GM12864 (cell line): ENCODE results near the gene CDKN2A.

Experiments used
- DNase-seq: peaks from one replicate; pipeline ENCODE4 v3.0.0-alpha.2; 2011; ENCODE audit warnings: low read depth
- H3K4me3 ChIP-seq: 2 replicates; pipeline ENCODE4 v1.5.1; 2011; ENCODE audit warnings: mild to moderate bottlenecking, low read depth, low read length, control low read depth
- TF ChIP-seq, protein P1 (sequence below): IDR thresholded peaks from 2 replicates; pipeline ENCODE4 v1.5.1; 2011; ENCODE audit warnings: low read depth, mild to moderate bottlenecking, moderate library complexity, low read length, control low read depth, inconsistent platforms; ENCODE audit errors: missing control alignments

The CDKN2A gene

DNA sequence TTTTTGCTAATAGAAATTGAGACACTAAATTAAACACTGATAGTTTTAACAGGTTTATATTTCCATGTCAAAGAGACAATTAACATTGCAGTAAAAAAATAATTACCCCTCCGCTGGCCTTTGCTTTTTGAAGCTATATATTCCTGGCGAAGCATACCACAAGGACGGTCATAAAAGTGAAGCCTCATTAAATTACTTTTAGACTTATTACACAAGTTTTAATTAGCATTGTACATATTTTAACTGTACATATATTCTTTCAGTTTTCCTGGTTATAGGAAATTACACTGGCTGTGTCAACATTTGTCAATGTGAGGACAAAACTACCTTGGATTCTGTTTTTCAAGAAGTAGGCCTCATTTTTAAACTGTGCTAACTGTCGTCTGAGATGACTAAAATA is 1.2 kb downstream of the CDKN2A start:
- DNase-seq: no peak
- H3K4me3 ChIP-seq: peak overlapping the region; percentile 65

DNA sequence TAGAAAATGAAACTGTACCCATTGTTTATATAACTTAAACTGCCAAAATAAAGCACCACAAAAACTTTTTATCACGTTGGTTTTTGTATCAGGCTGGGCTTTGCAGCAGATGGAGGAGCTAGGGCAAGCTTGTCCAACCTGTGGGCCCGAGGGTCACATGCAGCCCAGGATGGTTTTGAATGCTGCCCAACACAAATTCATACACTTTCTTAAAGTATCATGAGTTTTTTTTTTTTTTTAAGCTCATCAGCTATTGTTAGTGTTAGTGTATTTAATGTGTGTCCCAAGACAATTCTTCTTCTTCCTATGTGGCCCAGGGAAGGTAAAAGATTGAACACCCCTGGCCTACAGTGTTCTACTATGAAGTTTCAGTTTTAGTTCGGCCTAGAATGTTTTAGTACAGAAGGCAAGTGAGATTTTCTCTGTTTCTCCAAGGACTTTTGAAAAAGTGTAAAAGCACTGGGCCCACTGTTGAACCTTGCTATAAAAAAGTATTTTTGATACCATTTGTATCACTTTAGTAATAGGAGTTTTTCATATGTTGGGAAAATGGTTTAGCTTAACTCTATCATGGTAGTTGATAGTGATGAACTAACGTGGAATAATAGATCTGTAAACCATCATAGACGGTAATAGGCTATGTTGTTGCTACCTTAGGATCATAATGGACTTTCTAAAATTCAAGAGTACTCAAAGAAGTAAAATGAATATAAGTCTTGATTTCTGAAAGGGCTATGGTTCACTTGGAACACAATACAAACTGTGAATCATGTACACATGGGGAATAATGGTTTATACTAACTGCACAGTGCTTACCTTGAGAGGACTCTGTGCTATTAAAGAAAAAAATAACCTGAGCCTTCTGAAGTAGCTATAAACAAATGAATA is 2.9 kb downstream of the CDKN2A start:
- no peak overlapping the region for H3K4me3 ChIP-seq
- TF ChIP-seq, protein P1, sequence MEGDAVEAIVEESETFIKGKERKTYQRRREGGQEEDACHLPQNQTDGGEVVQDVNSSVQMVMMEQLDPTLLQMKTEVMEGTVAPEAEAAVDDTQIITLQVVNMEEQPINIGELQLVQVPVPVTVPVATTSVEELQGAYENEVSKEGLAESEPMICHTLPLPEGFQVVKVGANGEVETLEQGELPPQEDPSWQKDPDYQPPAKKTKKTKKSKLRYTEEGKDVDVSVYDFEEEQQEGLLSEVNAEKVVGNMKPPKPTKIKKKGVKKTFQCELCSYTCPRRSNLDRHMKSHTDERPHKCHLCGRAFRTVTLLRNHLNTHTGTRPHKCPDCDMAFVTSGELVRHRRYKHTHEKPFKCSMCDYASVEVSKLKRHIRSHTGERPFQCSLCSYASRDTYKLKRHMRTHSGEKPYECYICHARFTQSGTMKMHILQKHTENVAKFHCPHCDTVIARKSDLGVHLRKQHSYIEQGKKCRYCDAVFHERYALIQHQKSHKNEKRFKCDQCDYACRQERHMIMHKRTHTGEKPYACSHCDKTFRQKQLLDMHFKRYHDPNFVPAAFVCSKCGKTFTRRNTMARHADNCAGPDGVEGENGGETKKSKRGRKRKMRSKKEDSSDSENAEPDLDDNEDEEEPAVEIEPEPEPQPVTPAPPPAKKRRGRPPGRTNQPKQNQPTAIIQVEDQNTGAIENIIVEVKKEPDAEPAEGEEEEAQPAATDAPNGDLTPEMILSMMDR: no peak
- DNase-seq: no peak

More for the DNA sequence above, 1.2 kb downstream of the CDKN2A start:
- TF ChIP-seq, protein P1: no peak

DNA sequence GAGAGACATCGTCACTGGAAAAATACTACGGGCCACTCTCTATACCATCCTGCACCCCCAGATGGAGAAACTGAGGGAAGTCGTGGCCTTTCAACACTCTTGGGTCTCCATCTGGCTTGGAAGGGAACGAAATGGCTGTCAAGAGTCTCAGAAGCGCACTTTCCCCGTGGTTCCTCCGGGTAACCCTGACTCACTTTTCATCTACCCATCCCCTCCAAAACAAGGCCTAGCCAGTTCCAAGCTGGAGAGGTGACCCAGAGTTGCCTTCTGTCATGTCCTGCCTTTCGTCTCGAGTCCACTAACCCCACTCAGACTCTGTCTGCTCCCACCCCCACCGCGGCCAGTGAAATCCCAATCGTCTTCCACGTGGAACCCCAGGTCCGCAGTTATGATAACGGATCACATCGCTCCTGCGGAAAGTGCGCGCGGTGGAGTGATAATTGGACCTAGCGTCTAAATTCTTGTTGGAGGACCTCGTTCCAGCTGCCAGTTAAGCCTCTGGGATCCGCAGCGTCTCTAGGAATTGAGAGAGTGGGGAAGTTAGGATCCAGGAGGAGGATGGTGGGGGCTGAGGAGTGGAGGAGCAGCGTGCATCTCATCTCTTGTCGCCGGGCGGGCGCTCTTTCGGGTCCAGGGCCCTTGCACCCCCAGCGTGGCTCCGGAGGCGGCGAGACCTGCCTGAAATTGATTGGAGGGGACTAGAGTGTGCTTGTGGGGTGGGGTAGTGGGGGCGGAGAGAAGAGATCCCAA is 4.6 kb downstream of the CDKN2A start:
- no peak overlapping the region for H3K4me3 ChIP-seq
- TF ChIP-seq, protein P1: no peak
- no peak for DNase-seq

DNA sequence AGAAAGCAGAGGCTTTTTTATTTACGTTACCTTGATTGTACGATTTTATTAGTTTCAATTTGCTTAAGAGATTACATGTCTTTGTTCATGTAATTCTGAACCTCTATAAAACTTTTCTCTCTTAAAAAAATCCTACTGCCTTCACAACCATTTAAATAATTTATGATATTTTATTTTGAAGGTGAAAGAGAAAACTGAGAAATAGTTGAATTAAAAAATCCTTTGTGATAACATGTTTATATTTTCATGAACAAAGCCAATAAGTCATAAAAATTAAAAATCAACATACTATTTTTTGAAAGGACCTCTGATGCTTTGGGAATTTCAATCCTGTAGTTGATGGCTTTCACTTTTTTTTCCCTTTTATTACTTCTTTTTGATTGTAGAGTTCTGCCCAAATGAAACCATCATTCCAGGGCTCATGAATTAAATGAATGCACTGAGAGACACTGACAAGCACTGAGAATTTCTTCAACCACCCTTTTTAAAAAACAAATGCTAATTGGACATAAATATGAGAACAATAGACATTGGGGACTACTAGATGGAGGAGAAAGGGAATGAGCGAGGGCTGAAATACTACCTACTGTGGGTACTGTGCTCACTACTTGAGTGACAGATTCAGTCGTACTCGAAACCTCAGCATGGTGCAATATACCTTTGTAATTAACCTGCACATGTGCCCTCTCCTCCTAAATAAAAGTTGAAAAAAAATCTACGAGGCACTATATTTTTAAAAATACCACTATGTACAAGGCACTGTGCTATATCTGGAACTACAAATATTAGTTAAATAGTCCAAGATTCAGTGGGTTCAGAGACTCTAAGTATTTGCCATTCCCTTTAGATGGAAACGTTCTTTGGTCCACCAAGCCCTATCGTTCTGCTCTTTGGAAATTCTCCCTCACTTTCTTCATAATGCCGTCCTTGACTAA is 5.9 kb downstream of the CDKN2A start:
- no peak for DNase-seq
- TF ChIP-seq, protein P1: no peak
- no peak overlapping the region for H3K4me3 ChIP-seq

DNA sequence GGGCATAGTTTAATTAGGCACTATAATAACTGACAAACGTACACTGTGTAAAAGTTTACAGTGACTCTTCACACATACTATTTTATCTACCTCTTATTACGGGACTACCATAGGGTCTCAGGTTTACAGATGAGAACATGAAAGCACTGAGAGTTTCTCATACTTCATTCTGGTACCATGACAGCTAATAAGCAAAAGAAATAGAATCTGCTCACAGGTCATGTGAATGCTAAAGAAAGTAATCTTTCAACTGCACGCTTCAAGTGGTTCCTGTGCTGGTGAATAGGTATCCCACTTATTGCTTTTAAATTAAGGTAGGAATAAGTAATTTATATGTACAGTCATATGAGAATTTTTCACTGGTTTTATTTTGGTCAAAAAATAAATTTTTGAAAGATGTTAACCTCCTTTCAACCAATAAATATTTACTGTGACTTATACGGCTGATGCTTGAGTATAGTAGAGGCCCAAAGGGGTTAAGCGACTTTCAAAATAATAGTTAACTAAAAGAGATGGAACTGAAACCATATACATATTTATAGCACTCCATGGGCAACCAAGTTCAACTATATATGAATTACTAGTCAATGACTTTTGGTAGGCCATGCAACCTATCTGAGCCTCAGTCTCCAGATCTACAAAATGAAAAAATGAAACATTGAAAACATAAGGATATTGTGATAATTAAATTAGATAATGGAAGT is 8.1 kb downstream of the CDKN2A start:
- no peak for DNase-seq
- TF ChIP-seq, protein P1: no peak
- H3K4me3 ChIP-seq: no peak overlapping the region

DNA sequence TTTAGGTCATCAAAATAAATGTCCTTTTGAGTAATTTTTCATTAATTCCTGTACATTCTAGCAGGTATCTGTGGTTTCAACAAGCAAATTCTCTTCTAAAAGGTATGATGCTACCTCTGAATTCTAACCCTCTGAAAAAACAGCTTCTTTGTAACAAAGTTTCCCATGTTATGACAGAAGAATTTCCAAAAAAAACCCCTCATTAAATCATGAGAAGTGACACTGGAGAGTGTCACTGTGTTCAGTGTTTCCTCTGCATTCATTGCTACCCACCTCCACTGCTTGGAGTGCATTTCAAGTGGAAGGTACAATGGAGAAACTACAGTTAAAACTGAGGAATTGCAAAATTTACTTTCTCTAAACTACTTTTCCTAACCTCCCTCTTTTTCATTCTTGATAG is 10.1 kb downstream of the CDKN2A start:
- TF ChIP-seq, protein P1: no peak
- H3K4me3 ChIP-seq: no peak overlapping the region

More for the DNA sequence above, 10.1 kb downstream of the CDKN2A start:
- no peak for DNase-seq
